NCI-H1417 treated with DMSO at 0.1 percent for 48 hours (cell line): ENCODE results near the gene CHD3.
A peak's percentile ranks its signal among the peaks of the same experiment; 100 is the strongest.
"Not testable (repeated sequence)": the region's sequence is repeated elsewhere in the genome, so short reads cannot be mapped to it uniquely, and the experiment has no call there.

Experiments used
- DNase-seq: peaks from one replicate; lab custom pipeline; 2025; lab: John Stamatoyannopoulos, UW

Gene CHD3

GRCh38 chr17:7931709-7932482, 43.3 kb downstream of the CHD3 start, which contains the start of the genes CNTROB and TRAPPC1:
Gene CNTROB, plus strand, starts transcription at chr17:7932206. Its CDS starts 874 bp downstream, at chr17:7933080.
Gene TRAPPC1, minus strand, starts transcription at chr17:7931946. Its CDS starts 117 bp downstream, at chr17:7931829.
- DNase-seq: peak; percentile 79

GRCh38 chr17:7932483-7932891, 43.9 kb downstream of the CHD3 start:
- no peak for DNase-seq

- DNase-seq: no peak
Measured at GRCh38 chr17:7932949-7933348, 44.4 kb downstream of the CHD3 start.

- DNase-seq: no peak
Measured at GRCh38 chr17:7935859-7936258, 47.3 kb downstream of the CHD3 start.

GRCh38 chr17:7940034-7940433, 51.4 kb downstream of the CHD3 start:
- no peak for DNase-seq

GRCh38 chr17:7940743-7941142, 52.2 kb downstream of the CHD3 start:
- DNase-seq: no peak

GRCh38 chr17:7943291-7943690, 54.7 kb downstream of the CHD3 start:
- no peak for DNase-seq

GRCh38 chr17:7944326-7944725, 55.7 kb downstream of the CHD3 start:
- no peak for DNase-seq

GRCh38 chr17:7945651-7946050, 57.1 kb downstream of the CHD3 start:
- no peak for DNase-seq

GRCh38 chr17:7946441-7946840, 57.9 kb downstream of the CHD3 start:
- no peak for DNase-seq

- no peak for DNase-seq
Measured at GRCh38 chr17:7947651-7948050, 59.1 kb downstream of the CHD3 start.

- DNase-seq: no peak
Measured at GRCh38 chr17:7950578-7950977, 62.0 kb downstream of the CHD3 start.

GRCh38 chr17:7951143-7951792, 62.7 kb downstream of the CHD3 start:
- DNase-seq: no peak

GRCh38 chr17:7953266-7953665, 64.7 kb downstream of the CHD3 start:
- not testable (repeated sequence) for DNase-seq

- no peak for DNase-seq
Measured at GRCh38 chr17:7955414-7956227, 67.0 kb downstream of the CHD3 start.

GRCh38 chr17:7956228-7956965, 67.8 kb downstream of the CHD3 start:
- no peak for DNase-seq

GRCh38 chr17:7959503-7960253, 71.1 kb downstream of the CHD3 start:
- no peak for DNase-seq

- no peak for DNase-seq
Measured at GRCh38 chr17:7961421-7961820, 72.8 kb downstream of the CHD3 start.
